ENCODE data around the gene SNAPC4.
"Not testable (repeated sequence)": the region's sequence is repeated elsewhere in the genome, so short reads cannot be mapped to it uniquely, and the experiment has no call there.

The SNAPC4 gene

GRCh38 chr9:136432591-136432990 lies 32.6 kb upstream of the SNAPC4 start:
- peaks cover 20% of the 10 kb centered on the region for H3K36me3 ChIP-seq (ENCODE audit: insufficient read depth, low read length)
- H3K4me1 ChIP-seq (ENCODE audit: insufficient read depth, low read length): peaks cover 2% of the 10 kb centered on the region; the same call in 1 of the 2 replicates
- no peaks in the 10 kb centered on the region for H3K27me3 ChIP-seq (ENCODE audit: insufficient read depth, low read length)
- no peak overlapping the region for H3K4me3 ChIP-seq (ENCODE audit: low read length)
- H3K27ac ChIP-seq (ENCODE audit: low read depth, low read length): no peak overlapping the region
- H3K9ac ChIP-seq (ENCODE audit: low read depth, low read length): no peak overlapping the region
- H3K9me3 ChIP-seq (ENCODE audit: insufficient read depth, low read depth, low read length): no peaks in the 10 kb centered on the region
- 85% methylated on average over 26 of the region's 26 CpGs for WGBS

- Histone ChIP-seq H3K4me1 (ENCODE audit: insufficient read depth, low read length) (no peaks in the 10 kb centered on the region), H3K27me3 (ENCODE audit: insufficient read depth, low read length) (no peaks in the 10 kb centered on the region), H3K4me3 (ENCODE audit: low read length) (no peak overlapping the region), H3K27ac (ENCODE audit: low read depth, low read length) (no peak overlapping the region), H3K9ac (ENCODE audit: low read depth, low read length) (no peak overlapping the region), H3K9me3 (ENCODE audit: insufficient read depth, low read depth, low read length) (no peaks in the 10 kb centered on the region), H3K36me3 (ENCODE audit: insufficient read depth, low read length) (peaks cover 20% of the 10 kb centered on the region)
- 97% methylated on average over 36 of the region's 36 CpGs for WGBS
Observed at GRCh38 chr9:136431782-136432350, 31.9 kb upstream of the SNAPC4 start.

GRCh38 chr9:136430588-136431234 lies 30.7 kb upstream of the SNAPC4 start:
- Histone ChIP-seq H3K27me3 (ENCODE audit: insufficient read depth, low read length) (no peaks in the 10 kb centered on the region), H3K9me3 (ENCODE audit: insufficient read depth, low read depth, low read length) (no peaks in the 10 kb centered on the region), H3K4me1 (ENCODE audit: insufficient read depth, low read length) (no peaks in the 10 kb centered on the region), H3K36me3 (ENCODE audit: insufficient read depth, low read length) (peaks cover 20% of the 10 kb centered on the region), H3K4me3 (ENCODE audit: low read length) (no peak overlapping the region), H3K27ac (ENCODE audit: low read depth, low read length) (no peak overlapping the region), H3K9ac (ENCODE audit: low read depth, low read length) (no peak overlapping the region)
- 96% methylated on average over 24 of the region's 29 CpGs for WGBS

DNA sequence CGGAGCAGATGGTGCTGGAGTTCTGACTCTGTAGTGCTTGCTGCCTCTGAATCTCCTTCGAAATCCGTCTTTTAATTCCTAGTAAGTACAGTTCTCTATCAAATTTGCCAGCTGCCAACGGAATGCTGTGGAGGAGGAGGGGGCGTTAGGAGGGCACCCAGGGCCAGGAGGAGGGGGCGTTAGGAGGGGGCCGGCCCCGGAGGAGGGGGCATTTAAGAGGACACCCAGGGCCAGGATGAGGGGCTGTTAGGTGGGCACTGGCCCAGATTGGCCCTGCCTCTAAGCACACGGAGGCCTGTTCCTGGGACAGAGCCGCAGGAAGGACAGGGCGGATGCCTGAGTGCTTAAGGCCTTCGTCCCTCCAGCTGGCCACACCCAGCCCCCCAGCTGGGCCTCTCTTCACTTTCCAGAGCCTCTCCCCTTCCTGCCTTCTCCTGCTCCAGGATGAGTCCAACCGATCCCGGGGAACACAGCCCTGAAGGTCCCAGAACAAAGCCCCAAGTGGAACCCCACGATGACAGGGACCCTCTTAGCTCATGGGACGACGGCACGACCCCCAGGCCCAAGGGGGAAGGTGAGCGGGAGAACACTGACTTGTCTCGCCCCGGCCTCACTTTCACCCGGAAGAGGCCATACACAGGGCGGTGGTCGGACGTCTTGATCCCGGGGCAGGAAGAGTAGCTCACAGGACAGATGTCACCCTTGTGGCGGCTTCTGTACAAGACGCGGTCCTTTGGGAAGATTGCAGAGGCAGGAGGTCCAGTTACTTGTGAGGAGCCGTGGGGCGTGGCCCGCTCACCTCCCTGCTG lies 29.9 kb upstream of the SNAPC4 start:
- Histone ChIP-seq H3K27ac (ENCODE audit: low read depth, low read length) (no peak overlapping the region), H3K27me3 (ENCODE audit: insufficient read depth, low read length) (no peaks in the 10 kb centered on the region), H3K4me3 (ENCODE audit: low read length) (no peak overlapping the region), H3K36me3 (ENCODE audit: insufficient read depth, low read length) (peaks cover 22% of the 10 kb centered on the region), H3K4me1 (ENCODE audit: insufficient read depth, low read length) (no peaks in the 10 kb centered on the region), H3K9ac (ENCODE audit: low read depth, low read length) (no peak overlapping the region), H3K9me3 (ENCODE audit: insufficient read depth, low read depth, low read length) (no peaks in the 10 kb centered on the region)
- WGBS: 96% methylated on average over 32 of the region's 32 CpGs

GRCh38 chr9:136429075-136429628 lies 29.2 kb upstream of the SNAPC4 start:
- Histone ChIP-seq H3K27me3 (ENCODE audit: insufficient read depth, low read length) (no peaks in the 10 kb centered on the region), H3K9me3 (ENCODE audit: insufficient read depth, low read depth, low read length) (no peaks in the 10 kb centered on the region), H3K4me1 (ENCODE audit: insufficient read depth, low read length) (no peaks in the 10 kb centered on the region), H3K27ac (ENCODE audit: low read depth, low read length) (no peak overlapping the region), H3K36me3 (ENCODE audit: insufficient read depth, low read length) (peaks cover 29% of the 10 kb centered on the region), H3K4me3 (ENCODE audit: low read length) (no peak overlapping the region), H3K9ac (ENCODE audit: low read depth, low read length) (no peak overlapping the region)
- WGBS: 91% methylated on average over 21 of the region's 21 CpGs

DNA sequence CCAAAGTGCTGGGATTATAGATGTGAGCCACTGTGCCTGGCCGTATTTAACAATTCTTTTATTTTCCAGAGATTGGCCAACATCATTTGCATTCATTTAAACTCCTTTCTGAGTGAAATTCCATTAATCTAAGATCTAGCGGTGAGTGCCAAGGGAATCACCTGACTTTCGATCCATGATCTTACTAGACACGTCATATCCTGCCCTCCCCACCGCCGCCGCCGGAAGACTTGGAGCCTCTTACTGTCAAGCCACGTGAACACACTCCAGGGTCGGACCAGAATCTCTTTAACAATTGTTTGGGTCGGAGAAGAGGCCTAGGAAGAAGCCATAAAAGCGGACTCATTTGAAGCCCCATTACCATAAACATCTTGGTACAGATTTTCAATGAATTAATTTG lies 26.8 kb upstream of the SNAPC4 start:
- no peaks in the 10 kb centered on the region for H3K27me3 ChIP-seq (ENCODE audit: insufficient read depth, low read length)
- no peak overlapping the region for H3K27ac ChIP-seq (ENCODE audit: low read depth, low read length)
- no peak overlapping the region for H3K4me3 ChIP-seq (ENCODE audit: low read length)
- peaks cover 51% of the 10 kb centered on the region for H3K36me3 ChIP-seq (ENCODE audit: insufficient read depth, low read length)
- no peak overlapping the region for H3K9ac ChIP-seq (ENCODE audit: low read depth, low read length)
- no peaks in the 10 kb centered on the region for H3K4me1 ChIP-seq (ENCODE audit: insufficient read depth, low read length)
- 96% methylated on average over 12 of the region's 12 CpGs for WGBS
- no peaks in the 10 kb centered on the region for H3K9me3 ChIP-seq (ENCODE audit: insufficient read depth, low read depth, low read length)

GRCh38 chr9:136425367-136425766 lies 25.4 kb upstream of the SNAPC4 start:
- H3K36me3 ChIP-seq (ENCODE audit: insufficient read depth, low read length): peaks cover 58% of the 10 kb centered on the region
- not testable (repeated sequence) for H3K4me1 ChIP-seq (ENCODE audit: insufficient read depth, low read length); H3K27me3 ChIP-seq (ENCODE audit: insufficient read depth, low read length); H3K4me3 ChIP-seq (ENCODE audit: low read length); H3K9ac ChIP-seq (ENCODE audit: low read depth, low read length); H3K9me3 ChIP-seq (ENCODE audit: insufficient read depth, low read depth, low read length); H3K27ac ChIP-seq (ENCODE audit: low read depth, low read length)
- WGBS: 92% methylated on average over 7 of the region's 7 CpGs

DNA sequence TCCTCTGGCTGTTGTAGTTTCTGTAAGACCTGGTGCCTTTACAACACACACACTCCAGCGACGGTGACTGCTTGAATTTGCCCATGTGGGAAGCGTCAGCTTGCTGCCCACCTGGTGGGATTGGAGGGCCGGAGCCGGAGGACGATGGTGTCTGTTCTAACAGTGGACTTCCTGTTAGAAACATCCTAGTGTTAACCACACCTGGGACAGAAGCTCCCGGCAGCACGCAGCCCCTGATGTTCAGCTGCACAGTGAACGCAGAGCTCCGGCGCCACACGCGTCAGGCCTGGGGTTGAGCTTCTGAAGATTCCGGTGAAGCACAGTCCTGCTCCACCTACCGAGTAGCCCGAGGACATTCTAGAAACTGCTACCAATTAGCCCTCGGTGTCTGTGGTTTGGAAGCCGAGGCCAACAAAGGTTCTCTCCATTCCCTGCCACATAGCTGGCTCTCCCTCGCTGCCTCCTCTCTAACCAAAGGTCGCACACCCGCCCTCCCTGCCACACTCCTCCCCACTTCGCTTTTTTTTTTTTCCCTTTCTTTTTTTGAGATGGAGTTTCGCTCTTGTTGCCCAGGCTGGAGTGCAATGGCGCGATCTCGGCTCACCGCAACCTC lies 24.9 kb upstream of the SNAPC4 start:
- WGBS: 91% methylated on average over 27 of the region's 27 CpGs
- H3K9me3 ChIP-seq (ENCODE audit: insufficient read depth, low read depth, low read length): no peaks in the 10 kb centered on the region
- H3K27ac ChIP-seq (ENCODE audit: low read depth, low read length): no peak overlapping the region
- H3K4me1 ChIP-seq (ENCODE audit: insufficient read depth, low read length): no peaks in the 10 kb centered on the region
- H3K4me3 ChIP-seq (ENCODE audit: low read length): no peak overlapping the region
- no peak overlapping the region for H3K9ac ChIP-seq (ENCODE audit: low read depth, low read length)
- H3K27me3 ChIP-seq (ENCODE audit: insufficient read depth, low read length): no peaks in the 10 kb centered on the region
- peaks cover 58% of the 10 kb centered on the region for H3K36me3 ChIP-seq (ENCODE audit: insufficient read depth, low read length)

- Histone ChIP-seq H3K9ac (ENCODE audit: low read depth, low read length) (no peak overlapping the region), H3K4me3 (ENCODE audit: low read length) (no peak overlapping the region), H3K27ac (ENCODE audit: low read depth, low read length) (no peak overlapping the region), H3K36me3 (ENCODE audit: insufficient read depth, low read length) (peaks cover 61% of the 10 kb centered on the region), H3K27me3 (ENCODE audit: insufficient read depth, low read length) (no peaks in the 10 kb centered on the region), H3K9me3 (ENCODE audit: insufficient read depth, low read depth, low read length) (no peaks in the 10 kb centered on the region), H3K4me1 (ENCODE audit: insufficient read depth, low read length) (no peaks in the 10 kb centered on the region)
- WGBS: 90% methylated on average over 43 of the region's 43 CpGs
Observed at GRCh38 chr9:136423432-136424146, 23.6 kb upstream of the SNAPC4 start.

GRCh38 chr9:136422876-136423275 lies 22.9 kb upstream of the SNAPC4 start:
- H3K9me3 ChIP-seq (ENCODE audit: insufficient read depth, low read depth, low read length): no peaks in the 10 kb centered on the region
- H3K4me3 ChIP-seq (ENCODE audit: low read length): no peak overlapping the region
- no peaks in the 10 kb centered on the region for H3K27me3 ChIP-seq (ENCODE audit: insufficient read depth, low read length)
- peaks cover 68% of the 10 kb centered on the region for H3K36me3 ChIP-seq (ENCODE audit: insufficient read depth, low read length)
- H3K4me1 ChIP-seq (ENCODE audit: insufficient read depth, low read length): no peaks in the 10 kb centered on the region
- H3K9ac ChIP-seq (ENCODE audit: low read depth, low read length): no peak overlapping the region
- no peak overlapping the region for H3K27ac ChIP-seq (ENCODE audit: low read depth, low read length)
- WGBS: 96% methylated on average over 26 of the region's 26 CpGs
